GM12878 (cell line): ENCODE data around the gene SIK3. TPM values are rescaled to one million over a fixed set of nuclear protein-coding genes. Genes with fewer than 3 reads are reported as not detected.

Experiments
- ATAC-seq: fragments of 200-7000 bp; cut with Tn5 transposase; 3 replicates; pipeline ENCODE4 v1.9.1; 2020; ENCODE audit warnings: mild to moderate bottlenecking, moderate library complexity
- BruUV-seq: library from RNA; stranded (reverse); fragments of 400-500 nt; replicated peaks from 2 replicates; lab custom pipeline; 2021; lab: Mats Ljungman, UMichigan
- CTCF ChIA-PET: fragments of 300-600 bp; sonication (Branson Sonifier 250); formaldehyde crosslinking; extraction: SDS; loops from one replicate; lab custom pipeline; 2021; ENCODE audit warnings: inconsistent platforms; lab: Yijun Ruan, JAX
- POLR2A ChIA-PET: fragments of 350-600 bp; formaldehyde crosslinking; extraction: SDS; loops from one replicate; lab custom pipeline; 2021; ENCODE audit warnings: inconsistent platforms; lab: Charles Lee
- RAD21 ChIA-PET: fragments of 300-600 bp; sonication (Branson Sonifier 250); formaldehyde crosslinking; loops from one replicate; lab custom pipeline; 2023; ENCODE audit warnings: antibody characterized with exemption; ENCODE audit not compliant: unreplicated experiment; lab: Charles Lee
- SMC1A ChIA-PET: fragments of 300-600 bp; sonication (Branson Sonifier 250); formaldehyde crosslinking; loops from one replicate; lab custom pipeline; 2023; ENCODE audit not compliant: unreplicated experiment, uncharacterized antibody; lab: Charles Lee
- DNase-seq: peaks from one replicate; pipeline ENCODE4 v3.0.0-alpha.2; 2011; ENCODE audit warnings: low read depth, low spot score
- FAIRE-seq: peaks from 3 replicates; lab custom pipeline; 2011; peaks lifted over from hg19 to GRCh38; lab: Jason Lieb, UNC
- H2AFZ ChIP-seq: 2 replicates; pipeline ENCODE4 v1.6.0; 2011; ENCODE audit warnings: low read depth, low read length, control low read depth; ENCODE audit not compliant: control insufficient read depth
- H3K27ac ChIP-seq: 2 replicates; pipeline ENCODE4 v1.5.1; 2011; ENCODE audit warnings: control low read depth; ENCODE audit not compliant: control insufficient read depth, insufficient read depth
- H3K27me3 ChIP-seq, 2 experiments: replicated peaks in 1 of 2; 2 replicates each; pipeline versions ENCODE4 v1.6.0 to v1.6.1; 2011; ENCODE audit warnings: low read length in 1 of 2; ENCODE audit not compliant: control insufficient read depth in 2 of 2, insufficient read depth in 2 of 2
- H3K36me3 ChIP-seq, 2 experiments: 2 replicates each; pipeline ENCODE4 v1.5.1; 2011; ENCODE audit warnings: low read length in 1 of 2; ENCODE audit not compliant: control insufficient read depth in 2 of 2, insufficient read depth in 2 of 2
- H3K4me1 ChIP-seq: 2 replicates; pipeline ENCODE4 v1.6.1; 2011; ENCODE audit warnings: mild to moderate bottlenecking, low read length, moderate library complexity, mixed read lengths; ENCODE audit not compliant: control insufficient read depth, insufficient read depth
- H3K4me2 ChIP-seq: 2 replicates; pipeline ENCODE4 v1.6.0; 2011; ENCODE audit warnings: control low read depth; ENCODE audit not compliant: control insufficient read depth, insufficient read depth
- H3K4me3 ChIP-seq: fragments of 200-600 bp; sonication (generic); 2 replicates; pipeline ENCODE4 v1.5.1; 2016
- H3K79me2 ChIP-seq: 2 replicates; pipeline ENCODE4 v1.6.0; 2011; ENCODE audit warnings: low read length; ENCODE audit not compliant: control insufficient read depth, insufficient read depth
- H3K9ac ChIP-seq: 2 replicates; pipeline ENCODE4 v1.8.0; 2011; ENCODE audit warnings: low read length, control low read depth, mixed read lengths; ENCODE audit not compliant: control insufficient read depth, insufficient read depth
- H3K9me3 ChIP-seq: replicated peaks from 3 replicates; pipeline ENCODE4 v1.5.1; 2011; ENCODE audit warnings: mild to moderate bottlenecking, low read length; ENCODE audit not compliant: control insufficient read depth, insufficient read depth
- H4K20me1 ChIP-seq: 2 replicates; pipeline ENCODE4 v1.6.0; 2011; ENCODE audit not compliant: control insufficient read depth, insufficient read depth
- ATF3 ChIP-seq: IDR thresholded peaks from 2 replicates; pipeline ENCODE4 v1.6.1; 2011; ENCODE audit warnings: low read depth, mild to moderate bottlenecking, low read length, moderate library complexity, borderline replicate concordance; ENCODE audit errors: extremely low read depth
- CEBPZ ChIP-seq: fragments of 150-350 bp; IDR thresholded peaks from 2 replicates; pipeline ENCODE4 v1.6.1; 2016; ENCODE audit warnings: low read depth, low read length
- CHD2 ChIP-seq: IDR thresholded peaks from 2 replicates; pipeline ENCODE4 v1.6.1; 2011; ENCODE audit warnings: low read depth, low read length, improper control_type of control experiment, borderline replicate concordance
- GABPA ChIP-seq: IDR thresholded peaks from 2 replicates; pipeline ENCODE4 v1.6.1; 2014; ENCODE audit warnings: antibody characterized with exemption, low read depth, mild to moderate bottlenecking, inconsistent platforms
- PML ChIP-seq: IDR thresholded peaks from 2 replicates; pipeline ENCODE4 v1.6.1; 2012; ENCODE audit warnings: low read length, inconsistent platforms
- POLR2A ChIP-seq: IDR thresholded peaks from 2 replicates; pipeline ENCODE4 v1.6.1; 2011; ENCODE audit warnings: low read depth, mild to moderate bottlenecking, low read length
- REST ChIP-seq: IDR thresholded peaks from 2 replicates; pipeline ENCODE4 v1.6.1; 2012; ENCODE audit warnings: mild to moderate bottlenecking, low read depth, low read length
- SMARCA5 ChIP-seq: fragments of 450-650 bp; IDR thresholded peaks from 2 replicates; pipeline ENCODE4 v1.6.1; 2017; ENCODE audit warnings: mild to moderate bottlenecking
- SREBF2 ChIP-seq: IDR thresholded peaks from 2 replicates; pipeline ENCODE4 v1.6.1; 2012; ENCODE audit warnings: mild to moderate bottlenecking, low read length
- ZNF687 ChIP-seq: fragments of 450-650 bp; IDR thresholded peaks from 2 replicates; pipeline ENCODE4 v1.6.1; 2017; ENCODE audit warnings: mild to moderate bottlenecking, moderate library complexity
- WGBS: methylation state at CpG from one replicate; pipeline ENCODE4 v1.1.6; 2016; ENCODE audit warnings: low lambda C conversion rate; ENCODE audit not compliant: insufficient replicate concordance, insufficient coverage; ENCODE audit errors: missing lambda C conversion rate; 5-methylcytosine and 5-hydroxymethylcytosine counted together
- in situ Hi-C: fragments of 300-500 bp; cut with MboI; formaldehyde crosslinking; loops from 9 replicates; pipeline ENCODE4 v1.14.3; 2018; ENCODE audit warnings: mixed read lengths
- intact Hi-C: fragments of 100-400 bp; cut with micrococcal nuclease; formaldehyde crosslinking; loops from one replicate; pipeline ENCODE4 v1.14.2; 2022; ENCODE audit not compliant: unreplicated experiment
- polyA plus RNA-seq, 11 experiments: library from polyadenylated mRNA; depleted of rRNA in 4 of 11; unstranded in 6 of 11; stranded (reverse) in 5 of 11; fragments of >200 nt; fragmentation: Nextera tagmentation in 4 of 11; fragmentation: Illumina TruSeq in 1 of 11; extraction: Ambion mirVana in 4 of 11; extraction: Trizol in 1 of 11; gene quantifications; 1 replicate in 1 of 11; 2 replicates in 10 of 11; pipeline versions ENCODE4 v1.2.1 to v1.2.3, GENCODE V29; 2011 to 2016; ENCODE audit warnings: inconsistent platforms in 2 of 11, missing spikeins in 2 of 11, low read depth in 1 of 11
- total RNA-seq, 4 experiments: library from RNA; depleted of rRNA in 3 of 4; stranded (reverse); fragments of >200 nt in 3 of 4; fragmentation: Illumina TruSeq in 1 of 4; extraction: Trizol in 1 of 4; gene quantifications; 2 replicates each; pipeline versions ENCODE4 v1.2.1 to v1.2.3, GENCODE V29; 2013 to 2021

Gene SIK3
- total and polyA plus RNA-seq, 10 of the 15 experiments (the other 5 are each of a cell fraction or from before 2014, with no cell fraction given) = 2.5 to 31.9 (median 11.1) TPM

GRCh38 chr11:116831790-116832349 lies 266.4 kb downstream of the SIK3 start:
- in situ Hi-C loops (no loop called here), intact Hi-C loops (no loop called here)
- no TSS peak for BruUV-seq
- ATAC-seq (no peak), DNase-seq (no peak), FAIRE-seq (no peak)
- ChIA-PET CTCF (interaction anchor here (0.6 to 7.3 kb wide), 3 partner anchors 8 to 60 kb away, joined by 3 to 183 read pairs (median 3); partner anchors contain the start of genes APOA5, BUD13 and ZPR1), SMC1A (no interaction called here), RAD21 (no interaction called here), POLR2A (no interaction called here)
- Histone ChIP-seq H3K27me3 (no peaks in the 10 kb centered on the region), H3K4me1 (peaks cover 8% of the 10 kb centered on the region; the same call in 1 of the 2 replicates), H3K36me3 (no peaks in the 10 kb centered on the region), H3K9ac (no peak overlapping the region), H2AFZ (no peak overlapping the region), H3K27ac (no peak overlapping the region), H3K79me2 (no peaks in the 10 kb centered on the region), H3K4me2 (no peak overlapping the region), H3K9me3 (no peaks in the 10 kb centered on the region), H3K4me3 (no peak overlapping the region), H4K20me1 (no peaks in the 10 kb centered on the region)
- 57% methylated on average over 6 of the region's 7 CpGs for WGBS
- TF ChIP-seq CEBPZ = no peak
- TF ChIP-seq POLR2A = no peak
- no peak for TF ChIP-seq PML
- TF ChIP-seq ATF3 = no peak
- no peak for TF ChIP-seq SREBF2
- TF ChIP-seq REST = no peak
- TF ChIP-seq SMARCA5 = no peak
- no peak for TF ChIP-seq ZNF687
- no peak for TF ChIP-seq CHD2
- TF ChIP-seq GABPA = no peak
